A549 (cell line): ENCODE results near the gene TSPAN33. TPM values are rescaled to one million over a fixed set of nuclear protein-coding genes. Genes with fewer than 3 reads are reported as not detected.

Source experiments
- ATAC-seq, 2 experiments: fragments of 200-7000 bp in 1 of 2; fragments of >200 bp in 1 of 2; cut with Nextera tagmentation in 1 of 2; cut with Tn5 transposase in 1 of 2; 3 replicates each; pipeline versions ENCODE4 v1.8.0 to v1.9.1; 2018 to 2020; ENCODE audit warnings: mild to moderate bottlenecking in 1 of 2, moderate library complexity in 1 of 2
- CTCF ChIA-PET: fragments of 300-600 bp; sonication (Branson Sonifier 250); formaldehyde crosslinking; extraction: SDS; loops from one replicate; lab custom pipeline; 2021; ENCODE audit warnings: antibody characterized with exemption, inconsistent platforms; lab: Yijun Ruan, JAX
- POLR2A ChIA-PET: fragments of 350-600 bp; formaldehyde crosslinking; extraction: SDS; loops from one replicate; lab custom pipeline; 2021; ENCODE audit warnings: antibody characterized with exemption, inconsistent platforms; lab: Yijun Ruan, JAX
- DNase-seq, 2 experiments: peaks; one replicate each; pipeline versions ENCODE4 v3.0.0 to v3.0.0-alpha.2; 2011 to 2016; ENCODE audit warnings: low read depth in 1 of 2, low spot score in 1 of 2
- FAIRE-seq: peaks from 2 replicates; lab custom pipeline; 2011; peaks lifted over from hg19 to GRCh38; lab: Jason Lieb, UNC
- H3K27ac ChIP-seq, 2 experiments: fragments of >200 bp; sonication (Bioruptor Twin); formaldehyde crosslinking; 3 replicates each; pipeline ENCODE4 v1.5.1; 2016 to 2017
- H3K4me1 ChIP-seq: fragments of >200 bp; sonication (Bioruptor Twin); formaldehyde crosslinking; 3 replicates; pipeline ENCODE4 v1.6.1; 2016
- H3K4me2 ChIP-seq: fragments of >200 bp; sonication (Bioruptor Twin); formaldehyde crosslinking; 3 replicates; pipeline ENCODE4 v1.6.1; 2016
- H3K4me3 ChIP-seq: fragments of >200 bp; sonication (Bioruptor Twin); formaldehyde crosslinking; 3 replicates; pipeline ENCODE4 v1.5.1; 2016
- H3K9me3 ChIP-seq: fragments of >200 bp; sonication (Bioruptor Twin); formaldehyde crosslinking; 3 replicates; pipeline ENCODE4 v1.6.1; 2016
- ATOH8 ChIP-seq: fragments of 250-450 bp; sonication (Bioruptor Pico); IDR thresholded peaks from 2 replicates; pipeline ENCODE4 v1.5.0; 2020; ENCODE audit warnings: low read depth, mild to moderate bottlenecking, moderate library complexity
- CBX2 ChIP-seq: fragments of 200-600 bp; sonication (generic); IDR thresholded peaks from 2 replicates; pipeline ENCODE4 v1.6.1; 2016; ENCODE audit warnings: low read depth, mild to moderate bottlenecking, borderline replicate concordance
- CHD2 ChIP-seq: fragments of 150-350 bp; IDR thresholded peaks from 2 replicates; pipeline ENCODE4 v1.6.1; 2014; ENCODE audit warnings: low read length; ENCODE audit not compliant: partially characterized antibody
- E2F6 ChIP-seq: IDR thresholded peaks from 2 replicates; pipeline ENCODE4 v1.6.1; 2012; ENCODE audit warnings: low read depth, borderline replicate concordance
- EHMT2 ChIP-seq: fragments of 200-600 bp; sonication (generic); IDR thresholded peaks from 2 replicates; pipeline ENCODE4 v1.6.1; 2016; ENCODE audit warnings: antibody characterized with exemption, low read depth, mild to moderate bottlenecking, moderate library complexity
- ELK1 ChIP-seq: fragments of 150-350 bp; IDR thresholded peaks from 2 replicates; pipeline ENCODE4 v1.6.1; 2014; ENCODE audit warnings: low read depth, mild to moderate bottlenecking, low read length
- ESRRA ChIP-seq: fragments of 150-350 bp; IDR thresholded peaks from 2 replicates; pipeline ENCODE4 v1.6.1; 2014; ENCODE audit warnings: mild to moderate bottlenecking, low read length, borderline replicate concordance
- HMGXB4 ChIP-seq: fragments of 250-450 bp; sonication (Bioruptor Pico); IDR thresholded peaks from 2 replicates; pipeline ENCODE4 v1.5.0; 2021; ENCODE audit warnings: mild to moderate bottlenecking, moderate library complexity, borderline replicate concordance
- HOXB13 ChIP-seq: fragments of 250-450 bp; sonication (Bioruptor Pico); IDR thresholded peaks from 2 replicates; pipeline ENCODE4 v1.5.0; 2020; ENCODE audit warnings: low read depth, mild to moderate bottlenecking, moderate library complexity
- MAX ChIP-seq: IDR thresholded peaks from 2 replicates; pipeline ENCODE4 v1.6.1; 2012
- MAZ ChIP-seq: fragments of 150-350 bp; IDR thresholded peaks from 2 replicates; pipeline ENCODE4 v1.6.1; 2014; ENCODE audit warnings: antibody characterized with exemption, low read depth, low read length, borderline replicate concordance
- NPAS2 ChIP-seq: fragments of 250-450 bp; sonication (Bioruptor Pico); IDR thresholded peaks from 2 replicates; pipeline ENCODE4 v1.8.0; 2022; ENCODE audit warnings: mild to moderate bottlenecking, moderate library complexity, borderline replicate concordance
- RAD21 ChIP-seq, 2 experiments: fragments of >200 bp in 1 of 2; sonication (Bioruptor Twin) in 1 of 2; formaldehyde crosslinking in 1 of 2; IDR thresholded peaks in 1 of 2; conservative IDR thresholded peaks in 1 of 2; 2 replicates in 1 of 2; 3 replicates in 1 of 2; pipeline ENCODE4 v1.6.1; 2012 to 2018; ENCODE audit warnings: inconsistent platforms in 1 of 2
- REST ChIP-seq: fragments of 200-600 bp; sonication (generic); IDR thresholded peaks from 2 replicates; pipeline ENCODE4 v1.6.1; 2016; ENCODE audit warnings: antibody characterized with exemption, mild to moderate bottlenecking, moderate library complexity
- RNF2 ChIP-seq: fragments of 200-600 bp; sonication (generic); IDR thresholded peaks from 2 replicates; pipeline ENCODE4 v1.6.1; 2016; ENCODE audit warnings: low read depth, mild to moderate bottlenecking, antibody characterized with exemption, moderate library complexity, borderline replicate concordance
- SREBF2 ChIP-seq: fragments of 450-650 bp; IDR thresholded peaks from 2 replicates; pipeline ENCODE4 v1.6.1; 2014; ENCODE audit warnings: mild to moderate bottlenecking, moderate library complexity
- USF2 ChIP-seq: fragments of 450-650 bp; IDR thresholded peaks from 2 replicates; pipeline ENCODE4 v1.6.1; 2014; ENCODE audit warnings: antibody characterized with exemption
- ZNF302 ChIP-seq: fragments of 250-450 bp; sonication (Bioruptor Pico); IDR thresholded peaks from 2 replicates; pipeline ENCODE4 v1.9.0; 2021; ENCODE audit warnings: inconsistent platforms, mild to moderate bottlenecking, moderate library complexity
- WGBS: methylation state at CpG from one replicate; pipeline ENCODE4 v1.1.6; 2017; ENCODE audit errors: missing lambda C conversion rate; 5-methylcytosine and 5-hydroxymethylcytosine counted together
- polyA plus RNA-seq, 4 experiments: library from polyadenylated mRNA; depleted of rRNA in 3 of 4; stranded (reverse); fragments of >200 nt; fragmentation: RNase III in 1 of 4; extraction: RNeasy Plus Mini Kit Qiagen cat#74134 plus additional on column Dnase treatment in 1 of 4; gene quantifications; 2 replicates in 3 of 4; 3 replicates in 1 of 4; pipeline ENCODE4 v1.2.3, GENCODE V29; 2011 to 2017

The TSPAN33 gene
- polyA plus RNA-seq, 2 of the 4 experiments (the other 2 are of a cell fraction) = 5.0 to 9.1 TPM

- no peak for FAIRE-seq
- Histone ChIP-seq H3K9me3 (no peaks in the 10 kb centered on the region), H3K4me3 (no peak overlapping the region), H3K4me2 (no peak overlapping the region), H3K27ac (no peak overlapping the region), H3K4me1 (no peaks in the 10 kb centered on the region)
- ChIA-PET POLR2A (no interaction called here), CTCF (interaction anchor here (0.6 to 1.6 kb wide), 5 partner anchors 11 to 1001 kb away, joined by 3 to 9 read pairs (median 3); partner anchors contain the start of gene SMO)
- peak; percentile 54 to 55; a peak in 4 of 6 replicates for ATAC-seq
- no peak for TF ChIP-seq HOXB13 (CRISPR knock-in tag)
- TF ChIP-seq ATOH8 (CRISPR knock-in tag) = no peak
- TF ChIP-seq RAD21 (conservative IDR thresholded peaks at IDR 0.05 in 1 of 2, IDR thresholded peaks at IDR 0.05 in 1 of 2) = no peak
- no peak for TF ChIP-seq HMGXB4
- no peak for TF ChIP-seq CBX2
- no peak for TF ChIP-seq E2F6
- no peak for TF ChIP-seq ELK1
- TF ChIP-seq USF2 = no peak
- WGBS = 37% methylated on average over 11 of the region's 11 CpGs
- no peak for DNase-seq
These were observed 32.6 kb downstream of the TSPAN33 start for GRCh38 chr7:129176916-129177710.

- H3K4me1 ChIP-seq = peaks cover 10% of the 10 kb centered on the region
- FAIRE-seq (no peak), DNase-seq (no peak), ATAC-seq (no peak)
- POLR2A ChIA-PET = no interaction called here
- CTCF ChIA-PET = interaction anchor here (2.0 kb wide), 1 partner anchor 33 kb away, joined by 4 read pairs; no protein-coding TSS in a partner anchor
- 83% methylated on average over 6 of the region's 6 CpGs for WGBS
- H3K4me3 ChIP-seq = no peak overlapping the region
- H3K4me2 ChIP-seq = no peak overlapping the region
- H3K9me3 ChIP-seq = no peaks in the 10 kb centered on the region
- H3K27ac ChIP-seq = no peak overlapping the region
- TF ChIP-seq HMGXB4 (no peak), CHD2 (no peak), USF2 (no peak), NPAS2 (CRISPR knock-in tag) (no peak), ESRRA (no peak), MAX (no peak), SREBF2 (no peak), RNF2 (no peak), EHMT2 (no peak), REST (no peak), ZNF302 (CRISPR knock-in tag) (no peak), MAZ (no peak), RAD21 (conservative IDR thresholded peaks at IDR 0.05 in 1 of 2, IDR thresholded peaks at IDR 0.05 in 1 of 2) (no peak)
These were observed 40.6 kb downstream of the TSPAN33 start for GRCh38 chr7:129184981-129185670.
